ENCODE results near the gene SLC9A7. TPM values are rescaled to one million over a fixed set of nuclear protein-coding genes. Genes with fewer than 3 reads are reported as not detected.

Gene SLC9A7
- total and polyA plus RNA-seq, 2 of the 13 experiments (the other 11 are each of a cell fraction or from before 2014, with no cell fraction given), result 5.8 to 7.2 TPM

GRCh38 chrX:46757593-46757992 lies 1.3 kb downstream of the SLC9A7 start (continued):
- no peak for TF ChIP-seq FUBP1 (CRISPR knock-in tag; IDR thresholded peaks at IDR 0.05; ENCODE audit: borderline replicate concordance)
- no peak for TF ChIP-seq REPIN1 (CRISPR knock-in tag; IDR thresholded peaks at IDR 0.05; ENCODE audit: borderline replicate concordance, low read depth)
- no peak for TF ChIP-seq AKNA (CRISPR knock-in tag; IDR thresholded peaks at IDR 0.05; ENCODE audit: borderline replicate concordance)
- no peak for TF ChIP-seq KDM5B (CRISPR knock-in tag; IDR thresholded peaks at IDR 0.05; ENCODE audit: borderline replicate concordance)

GRCh38 chrX:46757052-46757451 lies 1.9 kb downstream of the SLC9A7 start:
- ChIA-PET CTCF (ENCODE audit: low intra/inter-chr PET ratio, low total read pairs) (no interaction called here), POLR2A (no interaction called here)
- no peaks in the 10 kb centered on the region for H3K9me3 ChIP-seq (ENCODE audit: low read length)
- DNase-seq (ENCODE audit: low spot score) (no peak), FAIRE-seq (no peak), ATAC-seq (no peak)
- no peak overlapping the region for H2AFZ ChIP-seq (ENCODE audit: low read length)
- 0 out of 6 replicates have a peak overlapping the region, but pooled peaks of 1 of the 3 experiments have one; percentile 80 for H3K4me3 ChIP-seq (replicated peaks in 1 of 3; ENCODE audit: insufficient read depth in 1 of 3, low read depth in 2 of 3, low read length in 3 of 3)
- intact Hi-C loops (cut with micrococcal nuclease; ENCODE audit: unreplicated experiment), result no loop called here
- 56% methylated on average over 8 of the region's 8 CpGs for WGBS (ENCODE audit: low lambda C conversion rate)
- no peaks in the 10 kb centered on the region for H3K36me3 ChIP-seq (replicated peaks in 1 of 2; ENCODE audit: control insufficient read depth in 1 of 2, insufficient read depth in 2 of 2, low read length in 2 of 2)
- no peaks in the 10 kb centered on the region for H3K27me3 ChIP-seq (ENCODE audit: control insufficient read depth in 1 of 2, insufficient read depth in 2 of 2, low read length in 2 of 2)
- no peak overlapping the region for H3K27ac ChIP-seq (ENCODE audit: extremely low read length, insufficient read depth, low read length)
- H3K4me1 ChIP-seq (ENCODE audit: insufficient read depth, low read length), result peaks cover 23% of the 10 kb centered on the region
- in situ Hi-C loops (cut with HindIII; ENCODE audit: extremely low pct_ligation_motif_present, low pct_unique_long_range_greater_than_20kb), result no loop called here
- BruUV-seq (replicated peaks), result no TSS peak
- TF ChIP-seq SATB2 (CRISPR knock-in tag; IDR thresholded peaks at IDR 0.05), result no peak
- no peak for TF ChIP-seq ARHGAP35 (CRISPR knock-in tag; IDR thresholded peaks at IDR 0.05; ENCODE audit: borderline replicate concordance)
- no peak for TF ChIP-seq ZNF614 (CRISPR knock-in tag; IDR thresholded peaks at IDR 0.05; ENCODE audit: borderline replicate concordance)
- no peak for TF ChIP-seq SKI (IDR thresholded peaks at IDR 0.05; ENCODE audit: partially characterized antibody)
- no peak for TF ChIP-seq ATF2 (CRISPR knock-in tag; IDR thresholded peaks at IDR 0.05)
- no peak for TF ChIP-seq HHEX (CRISPR knock-in tag; IDR thresholded peaks at IDR 0.05)
- TF ChIP-seq AKAP8 (CRISPR knock-in tag; IDR thresholded peaks at IDR 0.05), result no peak
- H4K20me1 ChIP-seq (ENCODE audit: insufficient read depth, low read length), result no peaks in the 10 kb centered on the region
- peak overlapping the region; percentile 85 for H3K4me2 ChIP-seq (ENCODE audit: low read depth, low read length)
- peaks cover 2% of the 10 kb centered on the region for H3K79me2 ChIP-seq (ENCODE audit: insufficient read depth, low read length)
- no peak overlapping the region for H3K9ac ChIP-seq (ENCODE audit: insufficient read depth, low read depth, low read length)

Data from HepG2 (cell line).